GM12878 (cell line): Measurements from ENCODE around the gene EFHC1. TPM values are rescaled to one million over a fixed set of nuclear protein-coding genes. Genes with fewer than 3 reads are reported as not detected.

Source experiments
- BMI1 ChIP-seq: fragments of 450-650 bp; IDR thresholded peaks from 2 replicates; pipeline ENCODE4 v1.6.1; 2016; ENCODE audit warnings: mild to moderate bottlenecking, moderate library complexity, borderline replicate concordance
- CEBPB ChIP-seq, 2 experiments: fragments of 150-350 bp in 1 of 2; IDR thresholded peaks; 2 replicates each; pipeline ENCODE4 v1.6.1; 2012 to 2014; ENCODE audit warnings: low read depth in 2 of 2, low read length in 2 of 2, borderline replicate concordance in 1 of 2, inconsistent platforms in 1 of 2
- EZH2 ChIP-seq: IDR thresholded peaks from 2 replicates; pipeline ENCODE4 v1.6.1; 2012; ENCODE audit warnings: low read depth, mild to moderate bottlenecking, control low read depth, inconsistent platforms, low read length, borderline replicate concordance; ENCODE audit not compliant: control insufficient read depth
- HDGF ChIP-seq: fragments of 450-650 bp; IDR thresholded peaks from 2 replicates; pipeline ENCODE4 v1.6.1; 2016; ENCODE audit warnings: antibody characterized with exemption
- IRF4 ChIP-seq: IDR thresholded peaks from 2 replicates; pipeline ENCODE4 v1.6.1; 2011; ENCODE audit warnings: low read depth, low read length
- KLF5 ChIP-seq: fragments of 450-650 bp; IDR thresholded peaks from 2 replicates; pipeline ENCODE4 v1.6.1; 2014; ENCODE audit warnings: mild to moderate bottlenecking; ENCODE audit not compliant: partially characterized antibody
- MTA3 ChIP-seq: IDR thresholded peaks from 2 replicates; pipeline ENCODE4 v1.6.1; 2012; ENCODE audit warnings: low read length, inconsistent platforms, borderline replicate concordance
- MXI1 ChIP-seq: fragments of 150-350 bp; IDR thresholded peaks from 2 replicates; pipeline ENCODE4 v1.6.1; 2011; ENCODE audit warnings: low read depth, mild to moderate bottlenecking, inconsistent platforms, low read length, improper control_type of control experiment
- RCOR1 ChIP-seq: conservative IDR thresholded peaks from 2 replicates; pipeline ENCODE4 v1.6.1; 2012; ENCODE audit warnings: low read depth, low read length, improper control_type of control experiment
- SMAD5 ChIP-seq: IDR thresholded peaks from 2 replicates; pipeline ENCODE4 v1.6.1; 2016; ENCODE audit warnings: antibody characterized with exemption, low read depth
- SUPT20H ChIP-seq: IDR thresholded peaks from 2 replicates; pipeline ENCODE4 v1.6.1; 2011; ENCODE audit warnings: low read depth, mild to moderate bottlenecking, low read length, moderate library complexity, borderline replicate concordance; ENCODE audit not compliant: control insufficient read depth
- SUZ12 ChIP-seq: fragments of 200-600 bp; sonication (generic); IDR thresholded peaks from one replicate; pipeline ENCODE4 v1.6.1; 2018; ENCODE audit warnings: antibody characterized with exemption, mild to moderate bottlenecking; ENCODE audit not compliant: unreplicated experiment
- ZZZ3 ChIP-seq: IDR thresholded peaks from 2 replicates; pipeline ENCODE4 v1.6.1; 2011; ENCODE audit warnings: low read depth; ENCODE audit not compliant: control insufficient read depth, insufficient read length
- polyA plus RNA-seq, 11 experiments: library from polyadenylated mRNA; depleted of rRNA in 4 of 11; unstranded in 6 of 11; stranded (reverse) in 5 of 11; fragments of >200 nt; fragmentation: Nextera tagmentation in 4 of 11; fragmentation: Illumina TruSeq in 1 of 11; extraction: Ambion mirVana in 4 of 11; extraction: Trizol in 1 of 11; gene quantifications; 1 replicate in 1 of 11; 2 replicates in 10 of 11; pipeline versions ENCODE4 v1.2.1 to v1.2.3, GENCODE V29; 2011 to 2016; ENCODE audit warnings: inconsistent platforms in 2 of 11, missing spikeins in 2 of 11, low read depth in 1 of 11
- total RNA-seq, 4 experiments: library from RNA; depleted of rRNA in 3 of 4; stranded (reverse); fragments of >200 nt in 3 of 4; fragmentation: Illumina TruSeq in 1 of 4; extraction: Trizol in 1 of 4; gene quantifications; 2 replicates each; pipeline versions ENCODE4 v1.2.1 to v1.2.3, GENCODE V29; 2013 to 2021
- TF ChIP-seq, protein P1 (sequence below): fragments of 150-350 bp; IDR thresholded peaks from 2 replicates; pipeline ENCODE4 v1.6.1; 2016; ENCODE audit warnings: low read depth, low read length
- TF ChIP-seq, protein P2 (sequence below): fragments of 450-650 bp; formaldehyde crosslinking; IDR thresholded peaks from 2 replicates; pipeline ENCODE4 v1.4.0; 2020; ENCODE audit warnings: mild to moderate bottlenecking, moderate library complexity
- TF ChIP-seq, protein P3 (sequence below): IDR thresholded peaks from 2 replicates; pipeline ENCODE4 v1.6.1; 2012; ENCODE audit warnings: low read length, inconsistent platforms
- TF ChIP-seq, protein P4 (sequence below): IDR thresholded peaks from 2 replicates; pipeline ENCODE4 v1.6.1; 2012; ENCODE audit warnings: low read depth, low read length, improper control_type of control experiment
- TF ChIP-seq, protein P5 (sequence below): IDR thresholded peaks from 2 replicates; pipeline ENCODE4 v1.6.1; 2012; ENCODE audit warnings: low read depth, low read length, improper control_type of control experiment

EFHC1 gene
- total and polyA plus RNA-seq, 10 of the 15 experiments (the other 5 are each of a cell fraction or from before 2014, with no cell fraction given) = 5.5 to 14.5 (median 8.8) TPM

DNA sequence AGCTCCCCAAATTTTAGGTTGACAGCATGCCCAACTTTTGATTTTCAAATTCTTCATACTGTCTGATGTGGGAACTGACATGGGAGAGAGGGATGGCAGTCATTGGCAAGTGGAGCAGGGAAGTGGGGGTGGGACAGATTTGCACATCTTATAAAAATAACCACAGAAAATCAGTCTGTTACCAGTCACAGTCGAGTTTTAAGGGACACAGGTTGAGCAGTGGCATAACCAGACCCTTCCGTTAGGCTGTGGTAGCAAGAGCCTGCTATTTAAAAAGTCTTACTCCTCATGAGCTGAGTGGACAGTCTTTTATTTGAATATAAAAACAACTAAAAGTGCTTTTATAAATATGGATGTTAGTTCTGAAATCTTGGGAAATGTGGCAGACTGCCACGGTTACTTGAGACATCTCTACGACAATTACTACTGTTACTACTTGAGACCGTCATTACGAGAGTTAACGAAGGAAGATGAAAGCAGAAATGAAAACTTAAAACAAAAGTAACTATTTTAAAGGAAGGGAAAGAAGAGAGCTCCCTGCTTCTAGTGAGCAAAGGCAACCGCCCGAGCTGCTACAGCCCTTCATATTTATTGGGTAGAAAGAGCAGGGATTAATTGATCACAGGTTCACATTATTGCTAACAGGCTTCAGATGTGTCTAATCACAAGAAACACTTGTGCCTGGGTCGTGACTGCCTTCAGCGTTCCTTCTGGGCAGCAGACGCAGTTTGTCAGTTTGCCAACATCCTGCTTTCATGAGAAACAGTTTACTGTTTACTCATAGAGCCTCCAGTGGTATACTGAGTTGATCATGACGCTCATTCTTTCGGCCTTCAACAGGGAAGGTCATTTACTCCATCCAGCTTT lies 71.3 kb downstream of the EFHC1 start (continued):
- TF ChIP-seq, protein P1, sequence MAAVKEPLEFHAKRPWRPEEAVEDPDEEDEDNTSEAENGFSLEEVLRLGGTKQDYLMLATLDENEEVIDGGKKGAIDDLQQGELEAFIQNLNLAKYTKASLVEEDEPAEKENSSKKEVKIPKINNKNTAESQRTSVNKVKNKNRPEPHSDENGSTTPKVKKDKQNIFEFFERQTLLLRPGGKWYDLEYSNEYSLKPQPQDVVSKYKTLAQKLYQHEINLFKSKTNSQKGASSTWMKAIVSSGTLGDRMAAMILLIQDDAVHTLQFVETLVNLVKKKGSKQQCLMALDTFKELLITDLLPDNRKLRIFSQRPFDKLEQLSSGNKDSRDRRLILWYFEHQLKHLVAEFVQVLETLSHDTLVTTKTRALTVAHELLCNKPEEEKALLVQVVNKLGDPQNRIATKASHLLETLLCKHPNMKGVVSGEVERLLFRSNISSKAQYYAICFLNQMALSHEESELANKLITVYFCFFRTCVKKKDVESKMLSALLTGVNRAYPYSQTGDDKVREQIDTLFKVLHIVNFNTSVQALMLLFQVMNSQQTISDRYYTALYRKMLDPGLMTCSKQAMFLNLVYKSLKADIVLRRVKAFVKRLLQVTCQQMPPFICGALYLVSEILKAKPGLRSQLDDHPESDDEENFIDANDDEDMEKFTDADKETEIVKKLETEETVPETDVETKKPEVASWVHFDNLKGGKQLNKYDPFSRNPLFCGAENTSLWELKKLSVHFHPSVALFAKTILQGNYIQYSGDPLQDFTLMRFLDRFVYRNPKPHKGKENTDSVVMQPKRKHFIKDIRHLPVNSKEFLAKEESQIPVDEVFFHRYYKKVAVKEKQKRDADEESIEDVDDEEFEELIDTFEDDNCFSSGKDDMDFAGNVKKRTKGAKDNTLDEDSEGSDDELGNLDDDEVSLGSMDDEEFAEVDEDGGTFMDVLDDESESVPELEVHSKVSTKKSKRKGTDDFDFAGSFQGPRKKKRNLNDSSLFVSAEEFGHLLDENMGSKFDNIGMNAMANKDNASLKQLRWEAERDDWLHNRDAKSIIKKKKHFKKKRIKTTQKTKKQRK = no peak
- TF ChIP-seq, protein P2, sequence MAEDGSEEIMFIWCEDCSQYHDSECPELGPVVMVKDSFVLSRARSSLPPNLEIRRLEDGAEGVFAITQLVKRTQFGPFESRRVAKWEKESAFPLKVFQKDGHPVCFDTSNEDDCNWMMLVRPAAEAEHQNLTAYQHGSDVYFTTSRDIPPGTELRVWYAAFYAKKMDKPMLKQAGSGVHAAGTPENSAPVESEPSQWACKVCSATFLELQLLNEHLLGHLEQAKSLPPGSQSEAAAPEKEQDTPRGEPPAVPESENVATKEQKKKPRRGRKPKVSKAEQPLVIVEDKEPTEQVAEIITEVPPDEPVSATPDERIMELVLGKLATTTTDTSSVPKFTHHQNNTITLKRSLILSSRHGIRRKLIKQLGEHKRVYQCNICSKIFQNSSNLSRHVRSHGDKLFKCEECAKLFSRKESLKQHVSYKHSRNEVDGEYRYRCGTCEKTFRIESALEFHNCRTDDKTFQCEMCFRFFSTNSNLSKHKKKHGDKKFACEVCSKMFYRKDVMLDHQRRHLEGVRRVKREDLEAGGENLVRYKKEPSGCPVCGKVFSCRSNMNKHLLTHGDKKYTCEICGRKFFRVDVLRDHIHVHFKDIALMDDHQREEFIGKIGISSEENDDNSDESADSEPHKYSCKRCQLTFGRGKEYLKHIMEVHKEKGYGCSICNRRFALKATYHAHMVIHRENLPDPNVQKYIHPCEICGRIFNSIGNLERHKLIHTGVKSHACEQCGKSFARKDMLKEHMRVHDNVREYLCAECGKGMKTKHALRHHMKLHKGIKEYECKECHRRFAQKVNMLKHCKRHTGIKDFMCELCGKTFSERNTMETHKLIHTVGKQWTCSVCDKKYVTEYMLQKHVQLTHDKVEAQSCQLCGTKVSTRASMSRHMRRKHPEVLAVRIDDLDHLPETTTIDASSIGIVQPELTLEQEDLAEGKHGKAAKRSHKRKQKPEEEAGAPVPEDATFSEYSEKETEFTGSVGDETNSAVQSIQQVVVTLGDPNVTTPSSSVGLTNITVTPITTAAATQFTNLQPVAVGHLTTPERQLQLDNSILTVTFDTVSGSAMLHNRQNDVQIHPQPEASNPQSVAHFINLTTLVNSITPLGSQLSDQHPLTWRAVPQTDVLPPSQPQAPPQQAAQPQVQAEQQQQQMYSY (CRISPR knock-in tag) = no peak
- TF ChIP-seq SMAD5 (no peak), EZH2 (no peak), KLF5 (no peak), ZZZ3 (no peak), CEBPB (IDR thresholded peaks at IDR 0.05; ENCODE audit: borderline replicate concordance in 1 of 2, low read depth in 2 of 2, low read length in 2 of 2) (peak in 1 of 2 experiments; percentile 73; a peak in 1 of 4 replicates), SUPT20H (no peak), MTA3 (0 out of 2 replicates have a peak, but pooled peaks have one; percentile 68), RCOR1 (no peak), MXI1 (no peak), IRF4 (peak; percentile 21; the same call in 1 of the 2 replicates), HDGF (no peak), SUZ12 (no peak), BMI1 (no peak)
- TF ChIP-seq, protein P3, sequence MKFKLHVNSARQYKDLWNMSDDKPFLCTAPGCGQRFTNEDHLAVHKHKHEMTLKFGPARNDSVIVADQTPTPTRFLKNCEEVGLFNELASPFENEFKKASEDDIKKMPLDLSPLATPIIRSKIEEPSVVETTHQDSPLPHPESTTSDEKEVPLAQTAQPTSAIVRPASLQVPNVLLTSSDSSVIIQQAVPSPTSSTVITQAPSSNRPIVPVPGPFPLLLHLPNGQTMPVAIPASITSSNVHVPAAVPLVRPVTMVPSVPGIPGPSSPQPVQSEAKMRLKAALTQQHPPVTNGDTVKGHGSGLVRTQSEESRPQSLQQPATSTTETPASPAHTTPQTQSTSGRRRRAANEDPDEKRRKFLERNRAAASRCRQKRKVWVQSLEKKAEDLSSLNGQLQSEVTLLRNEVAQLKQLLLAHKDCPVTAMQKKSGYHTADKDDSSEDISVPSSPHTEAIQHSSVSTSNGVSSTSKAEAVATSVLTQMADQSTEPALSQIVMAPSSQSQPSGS = peak; percentile 74; the same call in 1 of the 2 replicates
- TF ChIP-seq, protein P4, sequence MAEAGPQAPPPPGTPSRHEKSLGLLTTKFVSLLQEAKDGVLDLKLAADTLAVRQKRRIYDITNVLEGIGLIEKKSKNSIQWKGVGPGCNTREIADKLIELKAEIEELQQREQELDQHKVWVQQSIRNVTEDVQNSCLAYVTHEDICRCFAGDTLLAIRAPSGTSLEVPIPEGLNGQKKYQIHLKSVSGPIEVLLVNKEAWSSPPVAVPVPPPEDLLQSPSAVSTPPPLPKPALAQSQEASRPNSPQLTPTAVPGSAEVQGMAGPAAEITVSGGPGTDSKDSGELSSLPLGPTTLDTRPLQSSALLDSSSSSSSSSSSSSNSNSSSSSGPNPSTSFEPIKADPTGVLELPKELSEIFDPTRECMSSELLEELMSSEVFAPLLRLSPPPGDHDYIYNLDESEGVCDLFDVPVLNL = no peak
- TF ChIP-seq, protein P5, sequence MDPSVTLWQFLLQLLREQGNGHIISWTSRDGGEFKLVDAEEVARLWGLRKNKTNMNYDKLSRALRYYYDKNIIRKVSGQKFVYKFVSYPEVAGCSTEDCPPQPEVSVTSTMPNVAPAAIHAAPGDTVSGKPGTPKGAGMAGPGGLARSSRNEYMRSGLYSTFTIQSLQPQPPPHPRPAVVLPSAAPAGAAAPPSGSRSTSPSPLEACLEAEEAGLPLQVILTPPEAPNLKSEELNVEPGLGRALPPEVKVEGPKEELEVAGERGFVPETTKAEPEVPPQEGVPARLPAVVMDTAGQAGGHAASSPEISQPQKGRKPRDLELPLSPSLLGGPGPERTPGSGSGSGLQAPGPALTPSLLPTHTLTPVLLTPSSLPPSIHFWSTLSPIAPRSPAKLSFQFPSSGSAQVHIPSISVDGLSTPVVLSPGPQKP = no peak
